ENCODE data around the gene TMEM94. TPM values are rescaled to one million over a fixed set of nuclear protein-coding genes. Genes with fewer than 3 reads are reported as not detected.

The TMEM94 gene
- total RNA-seq, 1 experiment from 2014 or later, result 129 TPM

DNA sequence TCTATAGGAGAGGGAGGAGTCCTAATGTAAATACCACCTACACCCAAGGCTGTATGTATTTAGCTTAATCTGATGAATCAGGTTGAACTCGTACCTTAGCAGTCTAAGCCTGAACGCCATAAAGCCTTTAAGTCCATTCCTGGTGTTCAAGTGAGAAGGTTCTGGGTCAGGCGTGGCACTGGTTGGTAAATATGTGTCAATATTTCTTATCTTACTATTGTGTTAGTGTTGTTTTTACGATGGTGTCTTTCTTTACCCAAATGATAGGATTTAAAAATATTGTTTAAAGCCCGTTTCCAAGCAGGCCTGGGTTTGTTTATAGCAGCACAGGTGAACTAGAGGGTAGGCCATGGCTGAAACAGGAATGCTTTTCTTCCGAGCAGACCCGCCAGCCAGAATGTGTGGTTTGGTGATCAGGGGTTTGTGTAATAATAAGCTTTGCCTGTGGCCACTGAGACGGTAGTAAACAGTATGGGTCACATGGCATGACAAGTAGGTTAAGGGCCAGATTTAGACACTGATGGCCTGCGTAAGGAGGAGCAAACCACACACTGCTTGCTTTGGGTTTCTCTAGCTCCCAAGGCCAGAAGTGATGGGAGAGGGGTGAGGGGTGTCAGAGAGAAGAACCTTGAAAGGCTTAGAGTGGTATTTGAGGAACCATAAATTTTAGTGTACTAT is 3.3 kb downstream of the TMEM94 start:
- TF ChIP-seq, protein P1, sequence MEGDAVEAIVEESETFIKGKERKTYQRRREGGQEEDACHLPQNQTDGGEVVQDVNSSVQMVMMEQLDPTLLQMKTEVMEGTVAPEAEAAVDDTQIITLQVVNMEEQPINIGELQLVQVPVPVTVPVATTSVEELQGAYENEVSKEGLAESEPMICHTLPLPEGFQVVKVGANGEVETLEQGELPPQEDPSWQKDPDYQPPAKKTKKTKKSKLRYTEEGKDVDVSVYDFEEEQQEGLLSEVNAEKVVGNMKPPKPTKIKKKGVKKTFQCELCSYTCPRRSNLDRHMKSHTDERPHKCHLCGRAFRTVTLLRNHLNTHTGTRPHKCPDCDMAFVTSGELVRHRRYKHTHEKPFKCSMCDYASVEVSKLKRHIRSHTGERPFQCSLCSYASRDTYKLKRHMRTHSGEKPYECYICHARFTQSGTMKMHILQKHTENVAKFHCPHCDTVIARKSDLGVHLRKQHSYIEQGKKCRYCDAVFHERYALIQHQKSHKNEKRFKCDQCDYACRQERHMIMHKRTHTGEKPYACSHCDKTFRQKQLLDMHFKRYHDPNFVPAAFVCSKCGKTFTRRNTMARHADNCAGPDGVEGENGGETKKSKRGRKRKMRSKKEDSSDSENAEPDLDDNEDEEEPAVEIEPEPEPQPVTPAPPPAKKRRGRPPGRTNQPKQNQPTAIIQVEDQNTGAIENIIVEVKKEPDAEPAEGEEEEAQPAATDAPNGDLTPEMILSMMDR (IDR thresholded peaks at IDR 0.05), result no peak
- TF ChIP-seq, protein P2, sequence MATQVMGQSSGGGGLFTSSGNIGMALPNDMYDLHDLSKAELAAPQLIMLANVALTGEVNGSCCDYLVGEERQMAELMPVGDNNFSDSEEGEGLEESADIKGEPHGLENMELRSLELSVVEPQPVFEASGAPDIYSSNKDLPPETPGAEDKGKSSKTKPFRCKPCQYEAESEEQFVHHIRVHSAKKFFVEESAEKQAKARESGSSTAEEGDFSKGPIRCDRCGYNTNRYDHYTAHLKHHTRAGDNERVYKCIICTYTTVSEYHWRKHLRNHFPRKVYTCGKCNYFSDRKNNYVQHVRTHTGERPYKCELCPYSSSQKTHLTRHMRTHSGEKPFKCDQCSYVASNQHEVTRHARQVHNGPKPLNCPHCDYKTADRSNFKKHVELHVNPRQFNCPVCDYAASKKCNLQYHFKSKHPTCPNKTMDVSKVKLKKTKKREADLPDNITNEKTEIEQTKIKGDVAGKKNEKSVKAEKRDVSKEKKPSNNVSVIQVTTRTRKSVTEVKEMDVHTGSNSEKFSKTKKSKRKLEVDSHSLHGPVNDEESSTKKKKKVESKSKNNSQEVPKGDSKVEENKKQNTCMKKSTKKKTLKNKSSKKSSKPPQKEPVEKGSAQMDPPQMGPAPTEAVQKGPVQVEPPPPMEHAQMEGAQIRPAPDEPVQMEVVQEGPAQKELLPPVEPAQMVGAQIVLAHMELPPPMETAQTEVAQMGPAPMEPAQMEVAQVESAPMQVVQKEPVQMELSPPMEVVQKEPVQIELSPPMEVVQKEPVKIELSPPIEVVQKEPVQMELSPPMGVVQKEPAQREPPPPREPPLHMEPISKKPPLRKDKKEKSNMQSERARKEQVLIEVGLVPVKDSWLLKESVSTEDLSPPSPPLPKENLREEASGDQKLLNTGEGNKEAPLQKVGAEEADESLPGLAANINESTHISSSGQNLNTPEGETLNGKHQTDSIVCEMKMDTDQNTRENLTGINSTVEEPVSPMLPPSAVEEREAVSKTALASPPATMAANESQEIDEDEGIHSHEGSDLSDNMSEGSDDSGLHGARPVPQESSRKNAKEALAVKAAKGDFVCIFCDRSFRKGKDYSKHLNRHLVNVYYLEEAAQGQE (IDR thresholded peaks at IDR 0.05; ENCODE audit: insufficient read depth in 1 of 2, low read depth in 2 of 2, low read length in 1 of 2), result no peak
- TF ChIP-seq SIN3A (IDR thresholded peaks at IDR 0.05; ENCODE audit: borderline replicate concordance, insufficient read depth, low read depth, low read length) (no peak), POLR2AphosphoS5 (IDR thresholded peaks at IDR 0.05; ENCODE audit: low read depth, low read length) (no peak), TCF7L2 (IDR thresholded peaks at IDR 0.05; ENCODE audit: low read depth, low read length) (no peak)
- no peak overlapping the region for H3K4me3 ChIP-seq (ENCODE audit: low read depth in 2 of 2, low read length in 2 of 2)
- DNase-seq (ENCODE audit: low read depth, low spot score) (no peak), ATAC-seq (no peak)
- H3K27me3 ChIP-seq (ENCODE audit: control insufficient read depth, insufficient read depth, low read length), result no peaks in the 10 kb centered on the region
- in situ Hi-C loops (cut with HindIII; ENCODE audit: low pct_unique_long_range_greater_than_20kb, low sequenced_read_pairs) (no loop called here), intact Hi-C loops (cut with micrococcal nuclease; ENCODE audit: unreplicated experiment) (no loop called here)
- H3K9me3 ChIP-seq (ENCODE audit: control insufficient read depth, insufficient read depth, low read depth, low read length), result no peaks in the 10 kb centered on the region
- BruUV-seq (replicated peaks), result no TSS peak
- peak overlapping the region; percentile 46 for H3K27ac ChIP-seq (ENCODE audit: low read length)
- H3K36me3 ChIP-seq (ENCODE audit: control insufficient read depth, insufficient read depth, low read length), result peaks cover 3% of the 10 kb centered on the region; the same call in 1 of the 2 replicates
- ChIA-PET CTCF (interaction anchor here (0.6 kb wide), 1 partner anchor 288 kb away, joined by 3 read pairs; no protein-coding TSS in a partner anchor), POLR2A (no interaction called here)
- H3K4me1 ChIP-seq (ENCODE audit: control insufficient read depth, insufficient read depth, low read length), result peaks cover 27% of the 10 kb centered on the region

DNA sequence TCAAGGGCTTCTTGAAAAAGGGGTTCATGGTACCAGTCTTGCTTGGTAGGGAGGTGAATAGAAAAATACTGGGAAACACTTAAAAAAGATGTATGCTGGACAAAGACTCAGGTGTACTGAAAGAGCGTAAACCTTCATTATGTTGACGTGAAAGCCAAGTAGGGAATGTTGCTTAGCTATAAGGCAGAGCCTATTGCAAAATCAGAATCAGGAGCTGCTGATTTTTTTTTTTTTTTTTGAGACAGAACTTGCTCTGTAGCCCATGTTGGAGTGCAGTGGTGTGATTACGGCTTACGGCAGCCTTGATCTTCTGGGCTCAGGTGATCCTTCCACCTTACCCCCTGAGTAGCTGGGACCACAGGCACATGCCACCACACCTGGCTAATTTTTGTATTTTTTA is 3.9 kb downstream of the TMEM94 start:
- no peak for ATAC-seq
- DNase-seq (ENCODE audit: low read depth, low spot score), result no peak
- H3K9me3 ChIP-seq (ENCODE audit: control insufficient read depth, insufficient read depth, low read depth, low read length), result no peaks in the 10 kb centered on the region
- no peak overlapping the region for H3K4me3 ChIP-seq (ENCODE audit: low read depth in 2 of 2, low read length in 2 of 2)
- intact Hi-C loops (cut with micrococcal nuclease; ENCODE audit: unreplicated experiment) (no loop called here), in situ Hi-C loops (cut with HindIII; ENCODE audit: low pct_unique_long_range_greater_than_20kb, low sequenced_read_pairs) (no loop called here)
- no peaks in the 10 kb centered on the region for H3K27me3 ChIP-seq (ENCODE audit: control insufficient read depth, insufficient read depth, low read length)
- ChIA-PET POLR2A (no interaction called here), CTCF (no interaction called here)
- no TSS peak for BruUV-seq (replicated peaks)
- H3K36me3 ChIP-seq (ENCODE audit: control insufficient read depth, insufficient read depth, low read length), result peaks cover 3% of the 10 kb centered on the region; the same call in 1 of the 2 replicates
- peaks cover 27% of the 10 kb centered on the region for H3K4me1 ChIP-seq (ENCODE audit: control insufficient read depth, insufficient read depth, low read length)
- TF ChIP-seq SIN3A (IDR thresholded peaks at IDR 0.05; ENCODE audit: borderline replicate concordance, insufficient read depth, low read depth, low read length) (no peak), TCF7L2 (IDR thresholded peaks at IDR 0.05; ENCODE audit: low read depth, low read length) (no peak), POLR2AphosphoS5 (IDR thresholded peaks at IDR 0.05; ENCODE audit: low read depth, low read length) (no peak)
- TF ChIP-seq, protein P2 (IDR thresholded peaks at IDR 0.05; ENCODE audit: insufficient read depth in 1 of 2, low read depth in 2 of 2, low read length in 1 of 2), result no peak
- TF ChIP-seq, protein P1 (IDR thresholded peaks at IDR 0.05), result no peak
- no peak overlapping the region; the same call in 1 of the 2 replicates for H3K27ac ChIP-seq (ENCODE audit: low read length)
